Hematopoietic multipotent progenitor cell treated with erythropoietin and hydrocortisone succinate and interleukin-3 and kit ligand, for 6 days (in vitro differentiated cells): ENCODE data around the gene GPC1.

ENCODE experiments used
- DNase-seq: peaks from one replicate; pipeline ENCODE4 v3.0.0-alpha.2; 2015

GPC1 gene

GRCh38 chr2:240502430-240503121 lies 67.1 kb downstream of the GPC1 start:
- no peak for DNase-seq

- DNase-seq, result no peak
Measured at GRCh38 chr2:240503375-240503774, 67.9 kb downstream of the GPC1 start.

DNA sequence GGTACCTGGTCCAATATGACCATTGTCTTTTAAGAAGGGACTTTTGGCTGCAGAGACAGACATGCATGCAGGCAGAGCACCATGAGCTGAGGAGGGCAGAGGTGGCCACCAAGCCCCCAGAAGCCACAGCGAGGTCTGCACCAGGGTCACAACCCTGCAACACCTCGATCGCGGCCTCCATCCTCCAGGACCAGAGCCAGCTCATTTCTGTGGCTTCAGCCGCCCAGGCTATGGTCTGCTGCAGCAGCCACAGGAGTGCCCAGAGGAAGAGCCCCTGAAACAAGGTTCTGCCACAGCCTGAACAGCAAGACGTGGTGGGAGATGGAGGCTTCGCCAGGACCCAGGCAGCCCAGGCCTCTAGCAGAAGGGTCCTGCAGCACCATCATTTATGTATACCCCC lies 68.4 kb downstream of the GPC1 start:
- DNase-seq, result no peak

- DNase-seq, result no peak
Measured at GRCh38 chr2:240505910-240506309, 70.4 kb downstream of the GPC1 start.

DNA sequence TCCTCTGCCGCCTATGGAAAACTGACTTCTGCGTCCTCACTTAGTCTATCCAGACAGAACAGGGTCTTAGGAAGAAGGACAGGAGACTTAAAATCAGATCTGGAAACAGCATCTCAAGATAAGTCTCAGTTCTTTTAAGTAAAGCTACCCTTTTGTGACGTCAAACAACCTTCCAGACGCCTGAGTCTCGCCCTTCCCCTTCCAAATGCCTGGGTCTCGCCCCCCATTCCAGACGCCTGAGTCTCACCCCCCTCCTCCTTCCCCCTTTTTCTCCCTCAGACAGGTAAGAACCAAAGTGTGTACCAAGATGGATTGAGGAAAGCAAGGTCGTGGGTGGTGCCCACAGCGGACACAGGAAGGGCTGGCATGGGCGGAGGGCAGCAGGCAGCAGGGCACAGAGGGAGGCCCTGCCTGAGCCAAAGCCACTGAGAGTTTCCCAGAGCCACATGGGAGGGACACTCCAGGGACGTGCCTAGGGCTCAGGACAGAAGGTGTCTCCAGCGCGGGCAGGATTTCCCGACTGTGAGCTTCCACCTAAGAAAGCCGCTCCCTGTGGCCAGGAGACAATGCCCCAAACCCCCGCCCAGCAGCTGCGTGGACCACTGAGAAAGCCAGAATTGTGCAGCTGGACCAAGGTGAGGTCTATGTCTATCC lies 71.1 kb downstream of the GPC1 start:
- DNase-seq, result no peak

GRCh38 chr2:240507060-240507777 lies 71.8 kb downstream of the GPC1 start:
- DNase-seq, result no peak

GRCh38 chr2:240507778-240508251 lies 72.4 kb downstream of the GPC1 start:
- DNase-seq, result no peak

DNA sequence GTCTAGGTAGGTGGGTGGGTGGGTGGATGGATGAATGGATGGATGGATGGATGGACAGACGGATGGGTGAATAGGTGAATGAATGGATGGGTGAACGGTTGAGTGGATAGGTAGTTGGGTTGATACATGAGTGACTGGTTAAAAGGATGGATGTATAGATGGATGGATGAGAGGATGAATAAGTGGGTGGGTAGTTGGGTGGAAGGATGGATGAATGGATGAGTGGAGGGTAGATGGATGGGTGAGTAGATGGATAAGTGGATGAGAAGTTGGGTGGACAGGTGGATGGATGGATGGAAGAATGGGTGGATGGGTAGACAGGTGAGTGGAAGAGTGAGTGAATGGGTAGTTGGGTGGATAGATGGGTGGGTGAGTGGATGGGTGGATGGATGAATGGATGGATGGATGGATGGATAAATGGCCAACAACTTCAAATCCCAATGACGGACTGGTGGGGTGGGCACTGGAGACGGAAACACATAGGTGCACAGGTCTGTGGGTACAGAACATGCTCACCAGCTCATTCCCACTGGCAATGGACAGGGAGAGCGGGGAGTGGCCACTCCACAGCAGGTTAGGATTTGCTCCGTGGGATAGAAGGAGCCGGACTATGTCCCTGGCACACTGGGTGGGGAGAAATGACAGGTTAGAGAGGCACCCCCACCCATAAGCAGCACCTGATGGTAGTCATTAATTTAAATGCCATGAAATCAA lies 73.5 kb downstream of the GPC1 start:
- DNase-seq, result no peak

- no peak for DNase-seq
Measured at GRCh38 chr2:240509667-240510512, 74.4 kb downstream of the GPC1 start.

DNA sequence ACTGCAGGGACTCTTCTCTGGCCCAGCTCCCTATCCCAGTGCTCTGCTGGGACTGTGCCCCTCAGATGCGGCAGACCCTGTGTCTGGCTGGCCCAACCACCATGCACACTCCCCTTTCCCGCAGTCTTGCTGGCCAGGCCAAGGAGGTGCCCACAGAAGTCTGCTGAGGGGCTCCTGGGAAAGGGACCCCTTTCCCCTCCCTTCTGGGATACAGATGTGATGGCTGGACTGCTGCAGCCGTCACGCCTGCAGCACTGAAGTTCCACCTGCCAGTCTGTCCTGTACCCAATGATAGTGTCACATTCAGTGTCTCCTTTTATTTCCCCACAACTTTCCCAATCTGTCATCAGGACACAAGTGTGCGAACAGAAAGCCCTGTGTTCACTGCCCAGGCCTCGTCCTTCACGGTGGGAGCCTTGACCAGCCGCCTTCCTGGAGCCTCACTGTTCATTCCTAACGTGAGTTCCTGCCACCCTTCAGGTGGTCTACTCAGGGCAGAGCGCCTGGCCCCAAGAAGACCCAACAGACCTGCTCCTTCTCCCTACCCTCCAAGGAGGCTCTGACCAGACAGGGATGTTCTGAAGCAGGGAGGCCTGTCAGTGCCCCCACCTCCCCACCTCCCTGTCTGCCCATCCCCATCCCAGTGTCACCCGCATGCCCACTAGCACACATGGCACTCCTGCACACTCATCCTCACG lies 75.2 kb downstream of the GPC1 start:
- no peak for DNase-seq

DNA sequence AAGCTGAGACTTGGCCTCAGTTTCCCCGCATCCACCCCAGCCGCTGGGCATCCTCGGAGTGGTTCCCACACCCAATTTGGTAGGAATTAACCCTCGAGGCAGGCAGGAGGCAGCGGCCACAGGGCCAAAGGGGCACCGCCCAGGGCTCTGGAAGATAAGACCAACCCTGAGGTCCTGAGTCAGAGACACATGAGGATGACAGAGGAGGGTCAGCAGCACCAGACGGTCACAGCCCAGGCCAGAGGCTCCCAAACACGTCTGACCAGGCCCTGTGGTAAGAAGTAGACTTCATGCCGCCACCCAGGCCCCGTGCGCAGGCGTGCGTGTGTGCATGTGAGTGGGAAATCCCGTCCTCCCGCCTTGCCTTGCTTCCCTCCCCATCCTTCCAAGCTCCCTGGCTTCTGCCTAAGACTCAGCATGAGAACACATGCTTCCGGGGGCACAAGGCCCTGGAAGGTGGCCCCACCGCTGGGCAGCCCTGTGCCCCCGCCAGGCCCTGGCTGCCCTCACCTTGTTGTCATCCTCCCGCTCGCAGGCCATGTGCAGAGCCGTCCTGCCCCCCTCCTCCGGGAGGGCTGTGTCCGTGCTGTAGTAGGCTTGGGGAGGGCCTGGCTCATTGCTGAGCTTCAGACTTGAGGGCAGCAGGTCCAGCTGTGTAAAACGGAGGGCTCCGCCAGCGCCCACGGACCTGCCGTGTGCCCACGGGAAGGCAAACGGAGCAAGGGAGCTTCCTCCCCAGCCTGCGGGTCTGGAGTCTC lies 76.1 kb downstream of the GPC1 start:
- DNase-seq, result no peak

DNA sequence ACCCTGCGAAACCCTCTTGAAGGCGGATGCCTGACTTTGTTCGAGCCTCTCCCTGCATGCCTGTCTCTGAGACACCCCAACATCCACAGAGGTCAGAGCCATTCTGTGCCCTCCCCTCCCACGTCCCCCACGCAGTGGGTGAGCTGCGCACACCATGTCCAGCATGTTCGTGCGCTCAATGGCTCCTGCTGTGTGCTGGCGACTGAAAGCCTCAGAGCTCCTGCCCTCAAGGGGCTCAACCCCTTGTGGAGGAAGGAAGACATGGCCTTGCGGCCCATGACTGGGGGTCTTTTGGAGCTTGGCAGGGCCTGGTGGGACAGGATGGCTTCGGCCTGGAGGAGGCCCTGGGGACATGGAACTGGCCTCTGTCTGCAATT lies 76.6 kb downstream of the GPC1 start:
- no peak for DNase-seq

DNA sequence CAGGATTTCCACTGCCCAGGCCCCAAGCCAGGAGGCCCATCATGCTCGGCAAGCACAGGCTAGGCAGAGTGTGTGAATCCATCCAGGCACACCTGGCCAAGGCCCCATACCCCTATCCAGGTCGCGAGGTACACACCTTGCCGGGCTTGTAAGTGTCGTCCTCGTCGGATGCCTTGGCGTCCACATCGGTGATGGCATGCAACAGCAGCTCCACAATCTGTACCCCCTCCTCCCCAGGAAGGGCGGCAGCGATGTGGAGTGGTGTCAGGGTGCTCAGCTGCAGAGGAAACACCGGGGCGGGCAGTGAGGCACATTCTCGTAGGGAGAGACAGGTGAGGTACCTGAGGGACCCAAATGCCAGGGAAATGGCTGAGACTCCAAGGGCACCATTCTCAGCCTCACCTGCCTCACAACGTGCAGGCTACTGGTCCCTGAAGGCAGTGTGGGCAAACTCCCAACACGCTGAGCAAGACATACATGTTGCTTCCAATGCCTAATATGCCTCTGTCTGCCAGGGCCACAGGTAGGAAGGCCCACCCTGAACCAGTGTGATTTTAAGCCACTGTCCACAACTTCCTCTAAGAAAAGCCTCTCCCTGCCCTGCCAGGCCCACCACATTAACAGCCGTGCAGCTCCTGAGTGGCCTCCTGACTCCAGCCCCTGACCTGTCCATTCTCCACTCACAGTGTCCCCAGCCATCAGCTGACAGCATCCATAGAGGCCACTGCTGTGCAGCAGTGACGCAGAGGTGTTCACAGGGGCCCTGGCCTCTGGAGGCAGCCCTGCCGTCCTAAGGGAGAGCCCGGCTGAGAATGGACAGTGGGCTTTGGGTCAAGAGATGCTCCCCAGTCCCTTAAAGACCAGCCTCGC lies 77.4 kb downstream of the GPC1 start:
- DNase-seq, result no peak

DNA sequence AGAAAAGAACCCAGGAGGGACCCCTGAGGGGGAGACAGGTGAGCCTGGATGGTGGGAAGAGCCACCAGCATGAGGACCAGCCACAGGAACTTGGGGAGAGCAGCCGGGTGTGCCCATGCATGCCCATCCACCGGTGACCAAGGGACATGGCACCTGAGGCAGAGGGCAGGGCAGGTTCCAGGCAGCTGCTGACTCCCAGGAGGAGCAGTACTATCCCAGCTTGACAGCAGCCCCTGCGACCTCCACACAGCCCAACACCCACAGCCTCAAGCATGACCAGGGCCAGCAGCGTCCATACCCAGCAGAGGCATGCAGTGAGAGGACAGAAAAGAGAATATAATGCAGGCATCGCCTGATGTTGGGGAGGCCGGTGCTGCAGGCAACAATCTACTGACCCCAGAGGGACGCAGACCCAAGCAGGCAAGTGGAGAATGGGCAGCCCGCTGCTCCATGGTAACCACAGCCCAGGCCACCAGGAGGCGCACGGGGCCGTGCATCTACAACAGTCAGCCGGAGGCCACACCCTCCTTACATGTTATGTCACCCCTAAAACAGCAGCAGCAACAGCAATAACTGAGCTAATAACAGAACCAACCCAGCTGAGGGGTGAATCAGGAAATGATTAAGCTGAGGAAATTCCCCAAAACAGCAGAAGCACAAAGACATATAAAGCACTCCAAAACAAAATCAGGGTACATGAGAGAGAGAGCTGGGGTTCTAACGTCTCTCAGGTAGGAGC lies 78.3 kb downstream of the GPC1 start:
- peak; percentile 90 for DNase-seq

DNA sequence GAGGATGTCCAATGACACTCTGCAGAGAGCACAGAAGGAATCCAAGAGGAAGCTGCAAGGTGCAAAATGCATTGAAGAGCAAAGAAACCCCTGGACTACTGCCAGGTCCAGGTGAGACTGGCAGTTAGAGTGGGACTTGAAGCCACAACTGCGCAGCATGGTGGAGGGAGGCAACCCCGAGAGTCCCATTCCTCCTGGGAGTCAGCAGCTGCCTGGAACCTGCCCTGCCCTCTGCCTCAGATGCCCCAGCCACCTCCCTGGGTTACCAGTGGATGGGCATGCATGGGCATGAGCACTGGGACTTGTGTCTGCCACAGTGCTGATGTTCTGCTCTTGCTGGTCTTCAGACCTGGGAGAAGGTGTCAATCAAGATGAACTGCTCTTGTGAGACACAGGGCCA lies 79.2 kb downstream of the GPC1 start:
- DNase-seq, result no peak

DNA sequence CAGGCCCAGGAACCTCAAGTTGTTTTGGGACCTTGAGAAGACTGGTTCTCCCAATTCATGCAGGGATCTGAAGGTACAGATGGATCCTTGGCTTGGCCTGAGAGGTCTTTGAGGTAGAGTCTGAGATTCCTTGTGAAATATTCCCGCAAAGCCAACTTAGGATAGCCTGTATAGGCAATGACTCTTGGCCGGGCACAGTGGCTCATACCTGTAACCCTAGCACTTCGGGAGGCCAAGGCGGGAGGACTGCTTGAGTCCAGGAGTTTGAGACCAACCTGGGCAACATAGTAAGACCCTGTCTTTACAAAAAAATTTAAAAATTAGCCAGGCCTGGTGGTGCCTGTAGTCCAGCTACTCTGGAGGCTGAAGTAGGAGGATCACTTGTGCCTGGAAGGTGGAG lies 81.9 kb downstream of the GPC1 start:
- no peak for DNase-seq
